ENCODE measurements around the gene RCC1. TPM values are rescaled to one million over a fixed set of nuclear protein-coding genes. Genes with fewer than 3 reads are reported as not detected.
A peak's percentile ranks its signal among the peaks of the same experiment; 100 is the strongest.
"Not testable (repeated sequence)": the region's sequence is repeated elsewhere in the genome, so short reads cannot be mapped to it uniquely, and the experiment has no call there.

Gene RCC1
- total RNA-seq, 2 donors from 2014 or later, result 90.1 to 98.2 TPM

GRCh38 chr1:28522537-28522936 is 16.7 kb downstream of the RCC1 start:
- H3K36me3 Mint-ChIP-seq, result peaks cover 9 to 25% of the 10 kb centered on the region in 2 donors
- ATAC-seq; H3K9me3 Mint-ChIP-seq; DNase-seq (ENCODE audit: low spot score in 2 of 2); H3K27ac Mint-ChIP-seq: not testable (repeated sequence)

DNA sequence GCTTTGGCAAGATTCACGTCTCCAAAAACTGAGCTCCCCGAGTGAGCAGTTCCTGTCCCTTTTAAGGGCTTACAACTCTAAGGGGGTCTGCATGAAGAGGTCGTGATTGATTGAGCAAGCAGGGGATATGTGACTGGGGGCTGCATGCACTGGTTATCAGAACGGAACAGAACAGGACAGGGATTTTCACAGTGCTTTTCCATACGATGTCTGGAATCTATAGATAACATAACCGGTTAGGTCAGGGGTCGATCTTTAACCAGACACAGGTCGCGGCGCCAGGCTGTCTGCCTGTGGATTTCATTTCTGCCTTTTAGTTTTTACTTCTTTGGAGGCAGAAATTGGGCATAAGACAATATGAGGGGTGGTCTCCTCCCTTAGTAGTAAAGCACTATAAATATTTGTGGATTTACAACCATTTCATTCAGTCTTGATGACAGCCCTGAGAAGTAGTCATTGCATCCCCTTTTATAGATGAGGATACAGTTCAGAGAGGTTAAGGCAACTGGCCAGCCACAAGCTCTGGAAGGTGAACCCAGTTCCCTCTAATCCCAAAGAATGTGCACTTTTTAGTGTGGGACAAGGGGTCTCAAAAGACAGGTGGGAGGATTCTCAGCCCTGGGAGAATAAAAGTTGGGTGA is 19.3 kb downstream of the RCC1 start:
- ATAC-seq; H3K9me3 Mint-ChIP-seq; DNase-seq (ENCODE audit: low spot score in 2 of 2): not testable (repeated sequence)
- peak overlapping the region in 1 of 2 donors; percentile 11 for H3K27ac Mint-ChIP-seq
- peaks cover 4 to 21% of the 10 kb centered on the region in 2 donors for H3K36me3 Mint-ChIP-seq

GRCh38 chr1:28526886-28527285 is 21.0 kb downstream of the RCC1 start:
- H3K27ac Mint-ChIP-seq, result no peak overlapping the region
- ATAC-seq (no peak), DNase-seq (ENCODE audit: low spot score in 2 of 2) (no peak)
- H3K36me3 Mint-ChIP-seq, result peaks cover 4 to 24% of the 10 kb centered on the region in 2 donors
- H3K9me3 Mint-ChIP-seq, result no peaks in the 10 kb centered on the region

- Mint-ChIP-seq H3K36me3 (peaks cover 8 to 22% of the 10 kb centered on the region in 2 donors), H3K27ac (no peak overlapping the region), H3K9me3 (no peaks in the 10 kb centered on the region)
- no peak for DNase-seq (ENCODE audit: low spot score in 2 of 2)
- no peak for ATAC-seq
Measured at GRCh38 chr1:28530456-28530855, 24.6 kb downstream of the RCC1 start.

DNA sequence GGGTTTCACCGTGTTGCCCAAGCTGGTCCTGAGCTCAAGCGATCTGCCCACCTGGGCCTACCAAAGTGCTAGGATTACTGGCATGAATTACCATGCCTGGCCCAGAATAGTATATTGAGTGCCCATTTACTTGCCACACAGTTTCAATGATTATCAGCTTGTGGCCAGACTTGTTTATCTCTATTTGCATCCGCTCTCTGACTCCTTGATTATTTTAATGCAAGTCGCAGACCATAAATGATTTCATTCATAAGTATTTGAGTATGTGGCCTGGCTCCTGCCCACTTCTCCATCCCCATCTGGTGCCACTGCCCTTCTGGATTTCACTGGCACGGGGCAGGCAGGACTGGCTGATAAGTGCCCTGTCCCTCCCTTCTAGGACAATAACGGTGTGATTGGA is 28.8 kb downstream of the RCC1 start:
- Mint-ChIP-seq H3K27ac (peak overlapping the region in 1 of 2 donors; percentile 60), H3K9me3 (no peaks in the 10 kb centered on the region), H3K36me3 (peaks cover 8 to 29% of the 10 kb centered on the region in 2 donors)
- DNase-seq (ENCODE audit: low spot score in 2 of 2) (no peak), ATAC-seq (no peak)

DNA sequence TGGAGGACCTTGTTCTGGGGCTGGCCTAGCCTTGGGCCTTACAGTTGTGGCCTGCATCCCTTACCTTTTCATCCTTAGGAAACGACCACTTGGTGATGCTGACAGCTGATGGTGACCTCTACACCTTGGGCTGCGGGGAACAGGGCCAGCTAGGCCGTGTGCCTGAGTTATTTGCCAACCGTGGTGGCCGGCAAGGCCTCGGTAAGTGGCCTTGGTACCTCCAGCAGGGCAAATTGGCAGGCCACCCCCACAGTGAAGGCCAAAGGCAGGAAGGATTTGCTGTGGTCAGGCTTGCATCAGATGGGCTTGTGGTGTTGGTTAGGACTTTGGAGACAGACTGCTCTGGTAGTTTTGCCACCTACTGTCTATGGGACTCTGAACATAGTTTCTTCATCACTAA is 29.3 kb downstream of the RCC1 start:
- ATAC-seq (no peak), DNase-seq (ENCODE audit: low spot score in 2 of 2) (no peak)
- peaks cover 8 to 29% of the 10 kb centered on the region in 2 donors for H3K36me3 Mint-ChIP-seq
- H3K27ac Mint-ChIP-seq, result peak overlapping the region in 1 of 2 donors; percentile 60
- no peaks in the 10 kb centered on the region for H3K9me3 Mint-ChIP-seq

GRCh38 chr1:28537457-28538199 is 31.8 kb downstream of the RCC1 start:
- no peak for DNase-seq (ENCODE audit: low spot score in 2 of 2)
- ATAC-seq, result no peak
- Mint-ChIP-seq H3K27ac (no peak overlapping the region), H3K36me3 (peaks cover 8 to 13% of the 10 kb centered on the region in 2 donors), H3K9me3 (no peaks in the 10 kb centered on the region)

GRCh38 chr1:28538286-28538685 is 32.4 kb downstream of the RCC1 start:
- H3K36me3 Mint-ChIP-seq, result peaks cover 8 to 12% of the 10 kb centered on the region in 2 donors

GRCh38 chr1:28540651-28541050 is 34.8 kb downstream of the RCC1 start:
- ATAC-seq (no peak), DNase-seq (ENCODE audit: low spot score in 2 of 2) (no peak)
- Mint-ChIP-seq H3K36me3 (peaks cover 0 to 7% of the 10 kb centered on the region in 2 donors), H3K27ac (no peak overlapping the region), H3K9me3 (no peaks in the 10 kb centered on the region)

More at GRCh38 chr1:28538286-28538685, 32.4 kb downstream of the RCC1 start:
- H3K9me3 Mint-ChIP-seq, result no peaks in the 10 kb centered on the region
- ATAC-seq (no peak), DNase-seq (ENCODE audit: low spot score in 2 of 2) (no peak)
- H3K27ac Mint-ChIP-seq, result no peak overlapping the region

DNA sequence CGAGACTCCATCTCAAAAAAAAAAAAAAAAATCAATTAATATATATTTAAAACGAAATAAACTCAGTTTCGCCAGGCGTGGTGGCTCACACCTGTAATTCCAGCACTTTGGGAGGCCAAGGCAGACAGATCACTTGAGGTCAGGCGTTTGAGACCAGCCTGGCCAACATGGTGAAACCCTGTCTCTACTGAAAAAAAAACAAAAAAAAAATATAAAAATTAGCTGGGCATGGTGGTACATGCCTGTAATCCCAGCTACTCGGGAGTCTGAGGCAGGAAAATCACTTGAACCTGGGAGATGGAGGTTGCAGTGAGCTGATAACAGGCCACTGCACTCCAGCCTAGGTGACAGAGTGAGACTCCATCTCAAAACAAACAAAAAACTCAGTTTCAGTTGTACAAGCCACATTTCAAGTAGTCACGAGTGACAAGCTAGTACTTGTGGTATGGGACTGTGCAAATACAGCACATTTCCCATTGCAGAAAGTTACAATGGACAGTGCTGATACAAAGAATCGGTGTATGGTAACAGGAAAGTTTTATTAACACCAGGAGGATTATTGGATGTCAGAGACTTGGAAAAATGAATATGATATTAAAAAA is 35.7 kb downstream of the RCC1 start:
- not testable (repeated sequence) for H3K9me3 Mint-ChIP-seq; H3K36me3 Mint-ChIP-seq; DNase-seq (ENCODE audit: low spot score in 2 of 2); ATAC-seq; H3K27ac Mint-ChIP-seq

DNA sequence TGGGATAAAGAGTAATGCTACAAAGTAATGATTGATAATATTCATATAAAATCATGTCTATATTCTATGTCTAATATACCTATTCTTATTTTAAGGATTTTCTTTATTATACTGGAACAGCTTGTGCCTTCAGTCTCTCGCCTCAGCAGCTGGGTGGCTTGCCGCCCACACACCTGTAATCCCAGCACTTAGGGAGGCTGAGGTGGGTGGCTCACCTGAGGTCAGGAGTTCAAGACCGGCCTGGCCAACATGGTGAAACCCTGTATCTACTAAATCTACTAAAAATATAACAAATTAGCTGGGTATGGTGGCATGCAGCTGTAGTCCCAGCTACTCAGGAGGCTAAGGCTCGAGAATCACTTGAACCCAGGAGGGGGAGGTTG is 39.4 kb downstream of the RCC1 start:
- no peaks in the 10 kb centered on the region for H3K36me3 Mint-ChIP-seq
- ATAC-seq, result no peak
- peak overlapping the region in 1 of 2 donors; percentile 60 for H3K27ac Mint-ChIP-seq
- DNase-seq (ENCODE audit: low spot score in 2 of 2), result no peak
- no peaks in the 10 kb centered on the region for H3K9me3 Mint-ChIP-seq

- Mint-ChIP-seq H3K27ac (no peak overlapping the region), H3K9me3 (no peaks in the 10 kb centered on the region), H3K36me3 (peaks cover 6% of the 10 kb centered on the region in 2 donors)
- DNase-seq (ENCODE audit: low spot score in 2 of 2) (no peak), ATAC-seq (no peak)
Measured at GRCh38 chr1:28548318-28548717, 42.5 kb downstream of the RCC1 start.

- peaks cover 13 to 24% of the 10 kb centered on the region in 2 donors for H3K36me3 Mint-ChIP-seq
- no peaks in the 10 kb centered on the region for H3K9me3 Mint-ChIP-seq
- DNase-seq (ENCODE audit: low spot score in 2 of 2) (no peak), ATAC-seq (no peak)
- H3K27ac Mint-ChIP-seq, result no peak overlapping the region
Measured at GRCh38 chr1:28551381-28551780, 45.5 kb downstream of the RCC1 start.

- peak; percentile 89 to 94 for ATAC-seq
- Mint-ChIP-seq H3K27ac (peak within 1 kb of the TSS; percentile 97 to 99), H3K9me3 (no peaks in the 10 kb centered on the region), H3K36me3 (peaks cover 13 to 24% of the 10 kb centered on the region in 2 donors)
- DNase-seq (ENCODE audit: low spot score in 2 of 2), result peak; percentile 98 to 99
Measured at GRCh38 chr1:28552758-28553663, 47.2 kb downstream of the RCC1 start, which contains the start of gene TRNAU1AP. Gene TRNAU1AP, plus strand, starts transcription at chr1:28553085. Its CDS starts 26 bp downstream, at chr1:28553111.

DNA sequence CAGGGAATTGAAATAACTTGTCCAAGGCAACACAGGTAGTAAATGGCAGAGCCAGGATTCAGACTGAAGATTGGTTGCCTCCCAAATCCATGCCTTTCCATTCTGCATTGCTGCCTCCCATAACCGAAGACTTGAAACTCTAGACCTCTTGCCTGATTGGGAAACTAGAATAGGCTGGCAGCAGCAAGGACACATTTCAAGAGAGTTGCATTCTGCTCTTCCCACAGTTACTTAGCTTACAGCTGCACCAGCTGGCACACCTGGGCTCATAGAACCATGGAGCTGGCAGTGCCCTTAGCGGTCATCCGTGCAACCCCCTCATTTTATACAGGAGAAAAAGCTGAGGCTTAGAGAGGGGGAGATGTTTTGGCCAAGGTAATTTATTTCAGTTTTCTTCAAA is 55.0 kb downstream of the RCC1 start:
- Mint-ChIP-seq H3K9me3 (no peaks in the 10 kb centered on the region), H3K36me3 (peaks cover 4 to 9% of the 10 kb centered on the region in 2 donors), H3K27ac (peak overlapping the region in 1 of 2 donors; percentile 69)
- DNase-seq (ENCODE audit: low spot score in 2 of 2) (no peak), ATAC-seq (no peak)

- H3K36me3 Mint-ChIP-seq, result peaks cover 13 to 21% of the 10 kb centered on the region in 2 donors
- ATAC-seq (no peak), DNase-seq (ENCODE audit: low spot score in 2 of 2) (no peak)
- no peak overlapping the region for H3K27ac Mint-ChIP-seq
- no peaks in the 10 kb centered on the region for H3K9me3 Mint-ChIP-seq
Measured at GRCh38 chr1:28564310-28564709, 58.5 kb downstream of the RCC1 start.
